Ishikawa (cell line): ENCODE measurements around the gene ACTG2.

Source experiments
- CEBPB ChIP-seq: IDR thresholded peaks from 2 replicates; pipeline ENCODE4 v1.6.1; 2012
- CREB1 ChIP-seq: IDR thresholded peaks from 2 replicates; pipeline ENCODE4 v1.6.1; 2012; ENCODE audit warnings: low read depth
- EGR1 ChIP-seq: IDR thresholded peaks from 2 replicates; pipeline ENCODE4 v1.6.1; 2012
- EP300 ChIP-seq: IDR thresholded peaks from 2 replicates; pipeline ENCODE4 v1.6.1; 2012; ENCODE audit warnings: borderline replicate concordance
- FOXM1 ChIP-seq: IDR thresholded peaks from 2 replicates; pipeline ENCODE4 v1.6.1; 2012; ENCODE audit warnings: low read depth, borderline replicate concordance
- NFIC ChIP-seq: IDR thresholded peaks from 2 replicates; pipeline ENCODE4 v1.6.1; 2012
- RAD21 ChIP-seq: IDR thresholded peaks from 2 replicates; pipeline ENCODE4 v1.6.1; 2012; ENCODE audit warnings: low read depth
- TAF1 ChIP-seq: IDR thresholded peaks from 2 replicates; pipeline ENCODE4 v1.6.1; 2012; ENCODE audit warnings: low read depth, mild to moderate bottlenecking
- TCF12 ChIP-seq: IDR thresholded peaks from 2 replicates; pipeline ENCODE4 v1.6.1; 2012; ENCODE audit warnings: low read depth
- TEAD4 ChIP-seq: IDR thresholded peaks from 2 replicates; pipeline ENCODE4 v1.6.1; 2012
- YY1 ChIP-seq: IDR thresholded peaks from 2 replicates; pipeline ENCODE4 v1.6.1; 2012; ENCODE audit warnings: low read depth
- ZBTB7A ChIP-seq: IDR thresholded peaks from 2 replicates; pipeline ENCODE4 v1.6.1; 2012; ENCODE audit warnings: low read depth
- TF ChIP-seq, protein P1 (sequence below): IDR thresholded peaks from 2 replicates; pipeline ENCODE4 v1.6.1; 2012
- TF ChIP-seq, protein P2 (sequence below): IDR thresholded peaks from 2 replicates; pipeline ENCODE4 v1.6.1; 2012
- TF ChIP-seq, protein P3 (sequence below): IDR thresholded peaks from 2 replicates; pipeline ENCODE4 v1.6.1; 2012; ENCODE audit warnings: low read depth, mild to moderate bottlenecking

The ACTG2 gene

DNA sequence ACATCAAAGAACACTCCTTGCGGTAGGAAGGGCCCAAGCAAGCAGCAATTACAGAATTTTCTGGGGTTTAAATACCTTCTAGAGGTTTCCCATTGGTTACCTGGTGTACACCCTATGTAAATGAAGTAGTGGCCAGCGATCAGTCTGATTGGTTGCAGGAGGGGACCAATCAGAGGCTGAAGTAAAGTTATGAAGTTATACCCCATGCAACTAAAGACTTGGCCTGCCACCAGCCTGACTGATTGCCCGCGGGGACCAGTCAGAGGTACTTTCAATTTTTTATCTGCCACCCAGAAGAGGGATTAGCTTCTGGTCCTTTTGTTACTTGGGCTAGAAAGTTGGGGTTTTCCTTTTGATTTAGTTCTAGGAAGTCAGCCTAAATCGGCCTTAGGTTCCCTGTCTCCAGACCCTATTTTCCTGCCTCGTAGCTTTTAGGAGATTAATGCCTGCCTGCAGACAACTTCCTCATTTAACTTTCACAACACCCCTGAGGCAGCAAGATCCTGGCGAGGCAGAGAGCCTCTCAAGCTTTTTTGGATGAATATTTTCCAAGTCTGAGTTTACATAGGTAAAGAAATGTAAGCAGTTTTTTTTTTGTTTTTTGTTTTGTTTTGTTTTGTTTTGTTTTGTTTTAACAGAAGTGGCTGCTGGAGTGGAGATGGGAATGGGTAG lies 32.4 kb downstream of the ACTG2 start:
- TF ChIP-seq TEAD4 (no peak), NFIC (no peak), FOXM1 (no peak), EGR1 (no peak), YY1 (no peak)
- TF ChIP-seq, protein P1, sequence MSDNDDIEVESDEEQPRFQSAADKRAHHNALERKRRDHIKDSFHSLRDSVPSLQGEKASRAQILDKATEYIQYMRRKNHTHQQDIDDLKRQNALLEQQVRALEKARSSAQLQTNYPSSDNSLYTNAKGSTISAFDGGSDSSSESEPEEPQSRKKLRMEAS = no peak
- TF ChIP-seq, protein P2, sequence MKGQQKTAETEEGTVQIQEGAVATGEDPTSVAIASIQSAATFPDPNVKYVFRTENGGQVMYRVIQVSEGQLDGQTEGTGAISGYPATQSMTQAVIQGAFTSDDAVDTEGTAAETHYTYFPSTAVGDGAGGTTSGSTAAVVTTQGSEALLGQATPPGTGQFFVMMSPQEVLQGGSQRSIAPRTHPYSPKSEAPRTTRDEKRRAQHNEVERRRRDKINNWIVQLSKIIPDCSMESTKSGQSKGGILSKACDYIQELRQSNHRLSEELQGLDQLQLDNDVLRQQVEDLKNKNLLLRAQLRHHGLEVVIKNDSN = no peak

DNA sequence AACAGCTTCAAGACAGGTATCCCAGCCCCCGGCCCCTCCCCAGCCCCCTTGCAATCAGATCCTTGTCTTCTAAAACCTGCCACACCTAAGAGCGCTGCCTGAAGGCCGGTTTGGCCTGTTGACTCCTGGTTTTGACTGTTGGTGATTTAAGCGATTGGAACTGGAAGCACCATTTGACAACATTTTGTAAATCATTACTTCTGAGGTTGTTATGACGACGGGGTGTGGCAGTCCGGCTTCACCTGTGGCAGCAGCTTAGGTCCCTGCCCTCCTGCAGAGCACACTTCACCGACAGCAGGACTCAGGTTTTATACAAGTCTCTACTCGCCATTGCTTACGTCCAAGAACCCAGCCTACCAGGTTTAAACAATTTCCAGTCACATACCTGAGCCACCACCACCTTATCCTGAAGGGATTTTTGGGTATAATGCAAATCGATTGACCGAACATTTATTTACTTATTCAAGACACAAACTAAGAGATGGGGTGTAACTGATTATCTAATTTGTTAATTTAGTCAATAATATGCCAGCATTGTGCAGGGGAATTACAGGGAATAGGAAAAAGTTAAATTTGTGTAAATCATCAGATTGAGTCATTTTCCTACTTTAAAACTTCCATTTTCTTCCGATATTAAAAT lies 33.2 kb downstream of the ACTG2 start:
- no peak for TF ChIP-seq FOXM1

DNA sequence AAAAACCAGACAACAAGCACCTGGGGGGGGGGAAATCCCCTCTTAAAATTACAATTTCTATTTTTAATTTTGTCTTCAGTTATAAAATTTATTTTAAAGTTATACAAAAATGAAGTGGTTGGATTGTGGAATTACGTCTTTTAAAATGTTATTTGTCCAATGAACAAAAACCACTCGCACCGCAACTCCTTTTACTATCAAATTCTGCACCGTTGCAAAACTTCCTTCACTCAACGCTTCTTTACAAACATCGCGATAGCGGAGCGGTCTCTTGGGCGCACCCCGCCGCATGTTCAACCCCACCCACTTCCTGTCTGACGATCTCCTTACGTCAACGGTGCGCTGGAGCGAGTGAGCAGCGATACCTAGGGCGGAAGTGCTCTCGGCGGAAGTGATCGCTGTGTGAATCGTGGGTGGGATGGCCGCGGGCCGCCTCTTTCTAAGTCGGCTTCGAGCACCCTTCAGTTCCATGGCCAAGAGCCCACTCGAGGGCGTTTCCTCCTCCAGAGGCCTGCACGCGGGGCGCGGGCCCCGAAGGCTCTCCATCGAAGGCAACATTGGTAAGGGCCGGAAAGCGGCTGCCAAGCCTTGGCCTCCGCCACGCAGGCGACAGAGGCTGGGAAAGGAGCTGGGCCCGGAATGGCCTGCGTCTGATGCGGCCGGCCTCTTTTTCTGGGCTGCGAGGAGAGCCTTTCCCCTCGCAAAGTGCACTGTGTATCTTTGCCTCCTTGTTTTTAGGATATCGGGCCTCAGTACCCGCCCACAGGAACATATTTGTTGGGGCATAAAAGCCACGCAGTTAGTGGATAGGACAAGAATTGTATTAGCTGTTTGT lies 33.9 kb downstream of the ACTG2 start, which contains the start of gene DGUOK:
TSS of gene DGUOK (plus strand) at position 388 of the 835 bp plus-strand sequence. CDS start at position 419, 31 bp downstream.
- TF ChIP-seq TAF1 (peak; percentile 81), CEBPB (peak; percentile 65; the same call in 1 of the 2 replicates), EGR1 (peak; percentile 33; the same call in 1 of the 2 replicates), TEAD4 (no peak), NFIC (no peak; the same call in 1 of the 2 replicates), CREB1 (peak; percentile 94), EP300 (no peak), YY1 (peak; percentile 75), RAD21 (no peak), ZBTB7A (no peak), FOXM1 (no peak), TCF12 (peak; percentile 63; the same call in 1 of the 2 replicates)
- TF ChIP-seq, protein P2 = no peak
- TF ChIP-seq, protein P3, sequence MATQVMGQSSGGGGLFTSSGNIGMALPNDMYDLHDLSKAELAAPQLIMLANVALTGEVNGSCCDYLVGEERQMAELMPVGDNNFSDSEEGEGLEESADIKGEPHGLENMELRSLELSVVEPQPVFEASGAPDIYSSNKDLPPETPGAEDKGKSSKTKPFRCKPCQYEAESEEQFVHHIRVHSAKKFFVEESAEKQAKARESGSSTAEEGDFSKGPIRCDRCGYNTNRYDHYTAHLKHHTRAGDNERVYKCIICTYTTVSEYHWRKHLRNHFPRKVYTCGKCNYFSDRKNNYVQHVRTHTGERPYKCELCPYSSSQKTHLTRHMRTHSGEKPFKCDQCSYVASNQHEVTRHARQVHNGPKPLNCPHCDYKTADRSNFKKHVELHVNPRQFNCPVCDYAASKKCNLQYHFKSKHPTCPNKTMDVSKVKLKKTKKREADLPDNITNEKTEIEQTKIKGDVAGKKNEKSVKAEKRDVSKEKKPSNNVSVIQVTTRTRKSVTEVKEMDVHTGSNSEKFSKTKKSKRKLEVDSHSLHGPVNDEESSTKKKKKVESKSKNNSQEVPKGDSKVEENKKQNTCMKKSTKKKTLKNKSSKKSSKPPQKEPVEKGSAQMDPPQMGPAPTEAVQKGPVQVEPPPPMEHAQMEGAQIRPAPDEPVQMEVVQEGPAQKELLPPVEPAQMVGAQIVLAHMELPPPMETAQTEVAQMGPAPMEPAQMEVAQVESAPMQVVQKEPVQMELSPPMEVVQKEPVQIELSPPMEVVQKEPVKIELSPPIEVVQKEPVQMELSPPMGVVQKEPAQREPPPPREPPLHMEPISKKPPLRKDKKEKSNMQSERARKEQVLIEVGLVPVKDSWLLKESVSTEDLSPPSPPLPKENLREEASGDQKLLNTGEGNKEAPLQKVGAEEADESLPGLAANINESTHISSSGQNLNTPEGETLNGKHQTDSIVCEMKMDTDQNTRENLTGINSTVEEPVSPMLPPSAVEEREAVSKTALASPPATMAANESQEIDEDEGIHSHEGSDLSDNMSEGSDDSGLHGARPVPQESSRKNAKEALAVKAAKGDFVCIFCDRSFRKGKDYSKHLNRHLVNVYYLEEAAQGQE = no peak
- TF ChIP-seq, protein P1 = peak; percentile 89

DNA sequence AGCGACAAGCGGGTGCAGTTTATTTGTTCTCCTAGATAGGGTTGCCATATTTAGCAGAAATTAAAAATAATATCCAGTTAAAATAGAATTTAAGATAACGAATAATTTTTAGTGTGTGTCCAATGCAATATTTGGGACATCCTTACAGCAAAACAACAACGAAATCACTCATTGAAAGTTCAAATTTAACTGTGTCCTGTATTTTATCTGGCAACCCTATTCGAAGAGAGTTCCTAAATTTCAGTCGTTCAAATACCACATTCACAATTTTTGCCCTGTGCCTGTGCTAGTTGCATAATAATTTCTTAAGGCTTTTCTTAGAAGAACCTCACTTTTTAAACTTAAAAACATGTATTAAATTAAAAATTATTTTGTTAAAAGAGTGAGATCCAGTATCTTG lies 34.5 kb downstream of the ACTG2 start:
- TF ChIP-seq TAF1 (no peak), EP300 (no peak), FOXM1 (no peak), TCF12 (no peak), RAD21 (no peak), ZBTB7A (no peak), CREB1 (no peak), YY1 (no peak), TEAD4 (no peak), NFIC (no peak), EGR1 (no peak), CEBPB (no peak)
- TF ChIP-seq, protein P2 = no peak
- TF ChIP-seq, protein P3 = no peak
- TF ChIP-seq, protein P1 = no peak
